SK-N-SH (cell line): ENCODE data around the gene EPYC. TPM values are rescaled to one million over a fixed set of nuclear protein-coding genes. Genes with fewer than 3 reads are reported as not detected.

Experiments
- CTCF ChIA-PET: fragments of 300-600, 350-600 bp; formaldehyde crosslinking; extraction: SDS; loops from one replicate; lab custom pipeline; 2021; lab: Yijun Ruan, JAX
- POLR2A ChIA-PET: fragments of 350-600 bp; sonication (Branson Sonifier 250); formaldehyde crosslinking; extraction: SDS; loops from one replicate; lab custom pipeline; 2020; ENCODE audit warnings: antibody characterized with exemption, inconsistent platforms; lab: Yijun Ruan, JAX
- DNase-seq: peaks from one replicate; pipeline ENCODE4 v3.0.0; 2012
- H2AFZ ChIP-seq: fragments of 200-600 bp; sonication (generic); 2 replicates; pipeline ENCODE4 v1.8.1; 2016; ENCODE audit warnings: antibody characterized with exemption, mild to moderate bottlenecking, low read depth
- H3F3A ChIP-seq: fragments of 200-600 bp; sonication (generic); replicated peaks from 2 replicates; pipeline ENCODE3; 2016; ENCODE audit warnings: antibody characterized with exemption, mild to moderate bottlenecking; ENCODE audit not compliant: insufficient read depth
- H3K27ac ChIP-seq, 2 experiments: fragments of 200-500 bp in 1 of 2; fragments of 200-600 bp in 1 of 2; sonication (Bioruptor generic) in 1 of 2; sonication (generic), shearing (Covaris generic) in 1 of 2; 2 replicates each; pipeline versions ENCODE4 v1.5.1 to v1.6.1; 2014 to 2016; ENCODE audit warnings: low read depth in 2 of 2, inconsistent platforms in 1 of 2, low read length in 1 of 2, mild to moderate bottlenecking in 1 of 2, mixed read lengths in 1 of 2
- H3K27me3 ChIP-seq: fragments of 200-600 bp; sonication (generic), shearing (Covaris generic); 2 replicates; pipeline ENCODE4 v1.6.1; 2016; ENCODE audit warnings: mixed run types; ENCODE audit not compliant: insufficient read depth
- H3K36me3 ChIP-seq, 2 experiments: fragments of 200-500 bp in 1 of 2; fragments of 200-600 bp in 1 of 2; sonication (Bioruptor generic) in 1 of 2; sonication (generic) in 1 of 2; replicated peaks in 1 of 2; 2 replicates each; pipeline versions ENCODE3 to v1.5.1; 2014 to 2016; ENCODE audit warnings: low read length in 1 of 2, mild to moderate bottlenecking in 1 of 2; ENCODE audit not compliant: insufficient read depth in 2 of 2, control insufficient read depth in 1 of 2
- H3K4me1 ChIP-seq, 2 experiments: fragments of 200-500 bp in 1 of 2; fragments of 200-600 bp in 1 of 2; sonication (Bioruptor generic) in 1 of 2; sonication (generic), shearing (Covaris generic) in 1 of 2; 2 replicates each; pipeline versions ENCODE4 v1.5.1 to v1.6.1; 2014 to 2016; ENCODE audit warnings: low read depth in 1 of 2, low read length in 1 of 2, mixed run types in 1 of 2; ENCODE audit not compliant: insufficient read depth in 2 of 2, control insufficient read depth in 1 of 2
- H3K4me2 ChIP-seq: fragments of 200-600 bp; sonication (generic), shearing (Covaris generic); 2 replicates; pipeline ENCODE4 v1.6.1; 2017; ENCODE audit warnings: mixed run types
- H3K4me3 ChIP-seq, 2 experiments: fragments of 200-500 bp in 1 of 2; fragments of 200-600 bp in 1 of 2; sonication (Bioruptor generic) in 1 of 2; sonication (generic), shearing (Covaris generic) in 1 of 2; 2 replicates each; pipeline versions ENCODE4 v1.5.1 to v1.8.1; 2014 to 2016; ENCODE audit warnings: low read depth in 2 of 2, inconsistent platforms in 1 of 2, low read length in 1 of 2, mild to moderate bottlenecking in 1 of 2, mixed read lengths in 1 of 2, moderate library complexity in 1 of 2
- H3K79me2 ChIP-seq: fragments of 200-600 bp; sonication (generic); 2 replicates; pipeline ENCODE4 v1.8.1; 2017; ENCODE audit warnings: mild to moderate bottlenecking; ENCODE audit not compliant: insufficient read depth
- H3K9ac ChIP-seq: fragments of 200-600 bp; sonication (generic); 2 replicates; pipeline ENCODE4 v1.6.1; 2017; ENCODE audit warnings: mixed run types
- H3K9me2 ChIP-seq: fragments of 200-600 bp; sonication (generic); 2 replicates; pipeline ENCODE4 v1.6.1; 2017; ENCODE audit warnings: mixed run types
- H3K9me3 ChIP-seq: fragments of 200-600 bp; sonication (generic); 2 replicates; pipeline ENCODE4 v1.6.1; 2017; ENCODE audit warnings: mixed run types, mild to moderate bottlenecking, moderate library complexity
- H4K20me1 ChIP-seq: fragments of 200-600 bp; sonication (generic); 2 replicates; pipeline ENCODE4 v1.6.1; 2017; ENCODE audit warnings: mild to moderate bottlenecking, mixed run types; ENCODE audit not compliant: insufficient read depth
- CHD2 ChIP-seq: fragments of 150-350 bp; IDR thresholded peaks from 2 replicates; pipeline ENCODE4 v1.6.1; 2018; ENCODE audit warnings: low read length; ENCODE audit not compliant: partially characterized antibody
- EZH2phosphoT487 ChIP-seq: fragments of 200-600 bp; sonication (generic); IDR thresholded peaks from 2 replicates; pipeline ENCODE4 v1.6.1; 2017; ENCODE audit warnings: low read depth, mixed run types, mild to moderate bottlenecking, antibody characterized with exemption, moderate library complexity, borderline replicate concordance
- FOSL2 ChIP-seq: IDR thresholded peaks from 2 replicates; pipeline ENCODE4 v1.4.0; 2012; ENCODE audit warnings: low read depth, mild to moderate bottlenecking, moderate library complexity, borderline replicate concordance
- FOXJ3 ChIP-seq: sonication (generic); formaldehyde crosslinking; IDR thresholded peaks from 2 replicates; pipeline ENCODE4 v1.5.1; 2020; ENCODE audit warnings: mild to moderate bottlenecking, missing genetic modification reagents
- FOXM1 ChIP-seq: IDR thresholded peaks from 2 replicates; pipeline ENCODE4 v1.4.0; 2012; ENCODE audit warnings: low read depth, mild to moderate bottlenecking
- GABPA ChIP-seq: IDR thresholded peaks from 2 replicates; pipeline ENCODE4 v1.4.0; 2012; ENCODE audit warnings: low read depth, mild to moderate bottlenecking
- NFIC ChIP-seq: IDR thresholded peaks from 2 replicates; pipeline ENCODE4 v1.4.0; 2012; ENCODE audit warnings: borderline replicate concordance
- NRF1 ChIP-seq: IDR thresholded peaks from 2 replicates; pipeline ENCODE4 v1.6.1; 2012; ENCODE audit warnings: low read depth, mild to moderate bottlenecking, low read length
- POLR2AphosphoS5 ChIP-seq: IDR thresholded peaks from 2 replicates; pipeline ENCODE4 v1.6.1; 2012; ENCODE audit warnings: low read depth, low read length
- RCOR1 ChIP-seq: fragments of 150-350 bp; IDR thresholded peaks from 2 replicates; pipeline ENCODE4 v1.6.1; 2017; ENCODE audit warnings: antibody characterized with exemption, low read length
- RXRA ChIP-seq: IDR thresholded peaks from 2 replicates; pipeline ENCODE4 v1.4.0; 2012; ENCODE audit warnings: low read depth, mild to moderate bottlenecking, borderline replicate concordance
- SIN3A ChIP-seq: IDR thresholded peaks from 2 replicates; pipeline ENCODE4 v1.6.1; 2012; ENCODE audit warnings: low read depth, mild to moderate bottlenecking, low read length, moderate library complexity, borderline replicate concordance
- SMC3 ChIP-seq: IDR thresholded peaks from 2 replicates; pipeline ENCODE4 v1.6.1; 2012; ENCODE audit warnings: low read depth, low read length, improper control_type of control experiment
- TAF1 ChIP-seq: IDR thresholded peaks from 2 replicates; pipeline ENCODE4 v1.6.1; 2012; ENCODE audit warnings: low read depth, mild to moderate bottlenecking, low read length, moderate library complexity, borderline replicate concordance
- TCF12 ChIP-seq: IDR thresholded peaks from 2 replicates; pipeline ENCODE4 v1.4.0; 2012
- TEAD4 ChIP-seq: IDR thresholded peaks from 2 replicates; pipeline ENCODE4 v1.4.0; 2012; ENCODE audit warnings: mild to moderate bottlenecking, borderline replicate concordance; ENCODE audit not compliant: insufficient read depth
- YY1 ChIP-seq: IDR thresholded peaks from 2 replicates; pipeline ENCODE4 v1.4.0; 2012; ENCODE audit warnings: low read depth, mild to moderate bottlenecking
- WGBS: methylation state at CpG from one replicate; pipeline ENCODE4 v1.1.6; 2017; ENCODE audit warnings: low lambda C conversion rate; 5-methylcytosine and 5-hydroxymethylcytosine counted together
- polyA plus RNA-seq, 3 experiments: library from polyadenylated mRNA; depleted of rRNA; stranded (reverse); fragments of >200 nt; gene quantifications; 2 replicates each; pipeline ENCODE4 v1.2.3, GENCODE V29; 2012
- TF ChIP-seq, protein P1 (sequence below): fragments of 150-350 bp; IDR thresholded peaks from 2 replicates; pipeline ENCODE4 v1.6.1; 2017; ENCODE audit warnings: antibody characterized with exemption, low read length, low read depth, borderline replicate concordance
- TF ChIP-seq, protein P2 (sequence below): fragments of 200-600 bp; sonication (generic); IDR thresholded peaks from 2 replicates; pipeline ENCODE4 v1.6.1; 2017; ENCODE audit warnings: antibody characterized with exemption, mild to moderate bottlenecking, moderate library complexity
- TF ChIP-seq, protein P3 (sequence below): IDR thresholded peaks from 2 replicates; pipeline ENCODE4 v1.4.0; 2012; ENCODE audit warnings: low read depth, borderline replicate concordance

The EPYC gene
- polyA plus RNA-seq, 1 of the 3 experiments (the other 2 are of a cell fraction), result not detected

DNA sequence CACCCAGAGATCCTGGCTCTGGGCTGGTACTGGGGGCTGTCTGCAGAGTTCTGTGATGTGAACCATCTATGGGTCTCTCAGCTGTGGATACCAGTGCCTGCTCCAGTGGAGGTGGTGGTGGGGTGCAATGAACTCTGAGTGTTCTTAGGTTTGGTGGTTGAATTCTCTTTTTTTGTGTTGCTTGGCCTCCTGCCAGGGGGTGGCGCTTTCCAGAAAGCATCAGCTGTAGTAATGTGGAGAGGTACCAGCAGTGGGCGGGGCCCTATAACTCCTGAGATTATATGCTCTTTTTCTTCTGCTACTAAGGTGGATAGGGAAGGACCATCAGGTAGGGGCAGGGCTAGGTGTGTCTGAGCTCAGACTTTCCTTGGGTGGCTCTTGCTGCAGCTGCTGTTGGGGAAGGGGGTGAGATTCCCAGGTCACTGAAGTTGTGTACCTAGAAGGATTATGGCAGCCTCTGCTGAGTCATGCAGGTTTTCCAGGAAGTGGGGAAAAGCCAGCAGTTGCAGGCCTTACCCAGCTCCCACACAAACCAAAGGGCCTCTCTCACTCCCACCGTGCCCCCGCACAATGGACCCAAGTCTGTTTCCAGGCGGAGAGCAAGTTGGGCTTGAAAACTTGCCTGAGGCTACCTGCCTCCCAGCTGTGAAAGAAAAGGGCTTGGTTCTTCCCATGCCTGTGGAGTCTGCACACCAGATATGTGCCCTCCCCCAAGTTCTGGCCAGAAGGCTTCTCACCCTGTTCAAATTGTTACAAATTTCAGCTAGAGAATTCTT lies 68.4 kb downstream of the EPYC start:
- peaks cover 0 to 15% of the 10 kb centered on the region in 2 experiments; a peak in 3 of 4 replicates for H3K4me1 ChIP-seq
- H3K36me3 ChIP-seq, result no peaks in the 10 kb centered on the region
- no peak overlapping the region for H3K9ac ChIP-seq
- no peaks in the 10 kb centered on the region for H4K20me1 ChIP-seq
- POLR2A ChIA-PET, result no interaction called here
- H3K27ac ChIP-seq, result no peak overlapping the region
- H3F3A ChIP-seq, result no peaks in the 10 kb centered on the region
- H3K9me2 ChIP-seq, result no peaks in the 10 kb centered on the region
- no peak for DNase-seq
- H3K27me3 ChIP-seq, result no peaks in the 10 kb centered on the region
- H3K4me3 ChIP-seq, result no peak overlapping the region
- no peak overlapping the region for H2AFZ ChIP-seq
- H3K79me2 ChIP-seq, result no peaks in the 10 kb centered on the region
- H3K9me3 ChIP-seq, result no peaks in the 10 kb centered on the region
- CTCF ChIA-PET, result interaction anchor here (1.1 to 2.3 kb wide), 3 partner anchors 9 to 446 kb away, joined by 3 to 7 read pairs (median 4); no protein-coding TSS in a partner anchor
- no peak overlapping the region for H3K4me2 ChIP-seq
- 92% methylated on average over 2 of the region's 5 CpGs for WGBS
- TF ChIP-seq, protein P1, sequence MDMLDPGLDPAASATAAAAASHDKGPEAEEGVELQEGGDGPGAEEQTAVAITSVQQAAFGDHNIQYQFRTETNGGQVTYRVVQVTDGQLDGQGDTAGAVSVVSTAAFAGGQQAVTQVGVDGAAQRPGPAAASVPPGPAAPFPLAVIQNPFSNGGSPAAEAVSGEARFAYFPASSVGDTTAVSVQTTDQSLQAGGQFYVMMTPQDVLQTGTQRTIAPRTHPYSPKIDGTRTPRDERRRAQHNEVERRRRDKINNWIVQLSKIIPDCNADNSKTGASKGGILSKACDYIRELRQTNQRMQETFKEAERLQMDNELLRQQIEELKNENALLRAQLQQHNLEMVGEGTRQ, result no peak
- TF ChIP-seq SIN3A (no peak), POLR2AphosphoS5 (no peak), TEAD4 (no peak), YY1 (no peak), NRF1 (no peak), EZH2phosphoT487 (no peak), TAF1 (no peak), RCOR1 (no peak), SMC3 (no peak)
- TF ChIP-seq, protein P2, sequence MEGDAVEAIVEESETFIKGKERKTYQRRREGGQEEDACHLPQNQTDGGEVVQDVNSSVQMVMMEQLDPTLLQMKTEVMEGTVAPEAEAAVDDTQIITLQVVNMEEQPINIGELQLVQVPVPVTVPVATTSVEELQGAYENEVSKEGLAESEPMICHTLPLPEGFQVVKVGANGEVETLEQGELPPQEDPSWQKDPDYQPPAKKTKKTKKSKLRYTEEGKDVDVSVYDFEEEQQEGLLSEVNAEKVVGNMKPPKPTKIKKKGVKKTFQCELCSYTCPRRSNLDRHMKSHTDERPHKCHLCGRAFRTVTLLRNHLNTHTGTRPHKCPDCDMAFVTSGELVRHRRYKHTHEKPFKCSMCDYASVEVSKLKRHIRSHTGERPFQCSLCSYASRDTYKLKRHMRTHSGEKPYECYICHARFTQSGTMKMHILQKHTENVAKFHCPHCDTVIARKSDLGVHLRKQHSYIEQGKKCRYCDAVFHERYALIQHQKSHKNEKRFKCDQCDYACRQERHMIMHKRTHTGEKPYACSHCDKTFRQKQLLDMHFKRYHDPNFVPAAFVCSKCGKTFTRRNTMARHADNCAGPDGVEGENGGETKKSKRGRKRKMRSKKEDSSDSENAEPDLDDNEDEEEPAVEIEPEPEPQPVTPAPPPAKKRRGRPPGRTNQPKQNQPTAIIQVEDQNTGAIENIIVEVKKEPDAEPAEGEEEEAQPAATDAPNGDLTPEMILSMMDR, result no peak

DNA sequence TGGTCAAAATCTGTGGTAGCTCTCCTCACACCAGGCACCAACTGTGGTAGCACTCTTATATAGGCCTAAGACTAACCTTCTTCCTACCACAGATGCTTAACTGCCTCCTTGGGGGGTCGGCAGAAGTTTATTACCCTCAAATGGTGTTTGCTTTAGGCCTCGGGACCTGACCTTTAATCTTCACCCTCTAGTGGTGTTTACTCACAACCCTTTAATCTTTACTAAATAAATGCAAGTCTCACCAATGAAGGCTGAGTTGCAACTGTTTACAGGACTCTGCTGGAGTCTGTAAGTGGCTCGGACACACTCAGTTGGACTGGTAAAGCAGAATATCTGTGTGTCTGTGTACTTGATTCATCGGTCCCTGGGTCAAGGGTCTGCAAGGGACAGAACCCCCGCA lies 79.2 kb downstream of the EPYC start:
- peaks cover 6% of the 10 kb centered on the region; the same call in 1 of the 2 replicates for H3K9me3 ChIP-seq
- no peaks in the 10 kb centered on the region for H3K79me2 ChIP-seq
- no peak for TF ChIP-seq TCF12
- no peak for TF ChIP-seq FOXJ3 (CRISPR knock-in tag)
- no peak for TF ChIP-seq GABPA
- TF ChIP-seq SMC3, result no peak
- TF ChIP-seq EZH2phosphoT487, result no peak
- TF ChIP-seq, protein P3, sequence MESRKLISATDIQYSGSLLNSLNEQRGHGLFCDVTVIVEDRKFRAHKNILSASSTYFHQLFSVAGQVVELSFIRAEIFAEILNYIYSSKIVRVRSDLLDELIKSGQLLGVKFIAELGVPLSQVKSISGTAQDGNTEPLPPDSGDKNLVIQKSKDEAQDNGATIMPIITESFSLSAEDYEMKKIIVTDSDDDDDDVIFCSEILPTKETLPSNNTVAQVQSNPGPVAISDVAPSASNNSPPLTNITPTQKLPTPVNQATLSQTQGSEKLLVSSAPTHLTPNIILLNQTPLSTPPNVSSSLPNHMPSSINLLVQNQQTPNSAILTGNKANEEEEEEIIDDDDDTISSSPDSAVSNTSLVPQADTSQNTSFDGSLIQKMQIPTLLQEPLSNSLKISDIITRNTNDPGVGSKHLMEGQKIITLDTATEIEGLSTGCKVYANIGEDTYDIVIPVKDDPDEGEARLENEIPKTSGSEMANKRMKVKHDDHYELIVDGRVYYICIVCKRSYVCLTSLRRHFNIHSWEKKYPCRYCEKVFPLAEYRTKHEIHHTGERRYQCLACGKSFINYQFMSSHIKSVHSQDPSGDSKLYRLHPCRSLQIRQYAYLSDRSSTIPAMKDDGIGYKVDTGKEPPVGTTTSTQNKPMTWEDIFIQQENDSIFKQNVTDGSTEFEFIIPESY, result no peak
- TF ChIP-seq FOSL2, result no peak
- TF ChIP-seq FOXM1, result no peak
- TF ChIP-seq CHD2, result no peak
- TF ChIP-seq SIN3A, result no peak
- no peak for TF ChIP-seq NRF1
- no peak for TF ChIP-seq YY1
- no peak for TF ChIP-seq RXRA
- no peak for TF ChIP-seq NFIC

More for the DNA sequence above, 79.2 kb downstream of the EPYC start:
- ChIA-PET POLR2A (no interaction called here), CTCF (interaction anchor here (0.9 to 1.3 kb wide), 2 partner anchors 10 to 15 kb away, joined by 3 read pairs; no protein-coding TSS in a partner anchor)
- Histone ChIP-seq H3K4me2 (no peak overlapping the region), H4K20me1 (no peaks in the 10 kb centered on the region), H3K4me1 (peaks cover 0 to 6% of the 10 kb centered on the region in 2 experiments; a peak in 2 of 4 replicates), H3K9me2 (no peaks in the 10 kb centered on the region), H3K36me3 (no peaks in the 10 kb centered on the region), H2AFZ (no peak overlapping the region), H3K27ac (no peak overlapping the region), H3K9ac (no peak overlapping the region), H3K27me3 (no peaks in the 10 kb centered on the region), H3F3A (peaks cover 7% of the 10 kb centered on the region), H3K4me3 (no peak overlapping the region)
- WGBS, result 75% methylated on average over 5 of the region's 5 CpGs
- DNase-seq, result no peak
